ENCODE results near the gene CTSE. TPM values are rescaled to one million over a fixed set of nuclear protein-coding genes. Genes with fewer than 3 reads are reported as not detected.
A peak's percentile ranks its signal among the peaks of the same experiment; 100 is the strongest.

Gene CTSE
- total and polyA plus RNA-seq, 9 of the 15 experiments (the other 6 are each of a cell fraction or from before 2014, with no cell fraction given): 0.04 to 0.18 (median 0.09) TPM; not detected in 4

DNA sequence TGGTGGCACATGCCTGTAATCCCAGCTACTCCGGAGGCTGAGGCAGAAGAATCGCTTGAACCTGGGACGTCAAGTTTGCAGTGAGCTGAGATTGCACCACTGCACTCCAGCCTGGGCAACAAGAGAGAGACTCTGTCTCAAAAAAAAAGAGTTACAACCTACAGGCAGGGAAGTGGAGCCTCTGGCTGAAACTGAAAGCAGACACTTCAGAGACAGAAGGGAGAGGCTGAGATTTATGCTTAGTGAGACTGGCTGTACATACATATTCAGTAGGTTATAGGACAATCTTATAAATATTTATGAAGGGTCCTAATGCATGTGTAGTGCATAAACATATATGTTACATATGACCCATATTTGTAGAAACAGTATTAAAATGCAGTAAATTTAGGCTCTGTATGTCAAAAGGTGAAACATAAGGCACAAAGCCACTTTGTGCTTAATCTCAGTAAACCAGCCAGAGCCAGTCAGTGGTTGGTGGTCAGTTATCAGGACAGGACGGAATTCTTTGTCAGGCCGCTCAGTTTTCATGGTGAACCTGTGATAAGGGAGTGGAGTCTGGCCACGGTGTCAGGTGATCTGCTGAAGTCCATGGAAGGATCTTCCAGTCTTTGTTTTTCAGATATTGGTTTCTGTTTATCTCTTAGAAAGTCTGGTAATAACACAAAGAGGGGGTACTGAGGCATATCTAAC, 42.9 kb upstream of the CTSE start (continued):
- TF ChIP-seq PATZ1 (CRISPR knock-in tag; IDR thresholded peaks at IDR 0.05; ENCODE audit: borderline replicate concordance) (no peak), E2F1 (CRISPR knock-in tag; IDR thresholded peaks at IDR 0.05) (no peak), CEBPG (CRISPR knock-in tag; IDR thresholded peaks at IDR 0.05) (no peak), CEBPG (tag; conservative IDR thresholded peaks at IDR 0.05 in 1 of 2, IDR thresholded peaks at IDR 0.05 in 1 of 2) (no peak), HMGXB4 (CRISPR knock-in tag; IDR thresholded peaks at IDR 0.05) (no peak), JUND (IDR thresholded peaks at IDR 0.05; ENCODE audit: borderline replicate concordance, low read depth, low read length) (peak; percentile 29; the same call in 1 of the 2 replicates), JUND (tag; IDR thresholded peaks at IDR 0.05; ENCODE audit: borderline replicate concordance, low read depth, low read length) (no peak; the same call in 2 of the 3 replicates), HOMEZ (CRISPR knock-in tag; IDR thresholded peaks at IDR 0.05) (no peak), ASH1L (IDR thresholded peaks at IDR 0.05; ENCODE audit: borderline replicate concordance, low read depth, partially characterized antibody) (no peak), CREB5 (CRISPR knock-in tag; IDR thresholded peaks at IDR 0.05) (no peak), HMG20B (CRISPR knock-in tag; IDR thresholded peaks at IDR 0.05) (no peak), CREB3 (tag; conservative IDR thresholded peaks at IDR 0.05; ENCODE audit: low read depth) (no peak), LEF1 (IDR thresholded peaks at IDR 0.05) (no peak), EP300 (IDR thresholded peaks at IDR 0.05; ENCODE audit: low read length) (peak; percentile 87), THRA (IDR thresholded peaks at IDR 0.05) (no peak), ZNF75A (CRISPR knock-in tag; IDR thresholded peaks at IDR 0.05) (no peak)
